RWPE2 (cell line): Measurements from ENCODE around the gene HEPHL1.

Experiments
- ATAC-seq: fragments of 200-7000 bp; cut with Tn5 transposase; 3 replicates; pipeline ENCODE4 v1.9.1; 2021; ENCODE audit warnings: low read depth
- DNase-seq: peaks from one replicate; pipeline ENCODE4 v3.0.0-alpha.2; 2020; ENCODE audit warnings: low spot score
- H3K27ac ChIP-seq: fragments of 450-650 bp; 2 replicates; pipeline ENCODE4 v1.5.1; 2017; ENCODE audit warnings: mild to moderate bottlenecking; ENCODE audit not compliant: poor library complexity, severe bottlenecking
- H3K27me3 ChIP-seq: fragments of 250-450 bp; sonication (Bioruptor Pico); 2 replicates; pipeline ENCODE4 v1.5.1; 2021; ENCODE audit warnings: mild to moderate bottlenecking, moderate library complexity; ENCODE audit not compliant: insufficient read depth, poor library complexity, severe bottlenecking
- H3K36me3 ChIP-seq: fragments of 250-450 bp; sonication (Bioruptor Pico); 2 replicates; pipeline ENCODE4 v1.5.1; 2020; ENCODE audit warnings: low read depth, mild to moderate bottlenecking, moderate library complexity
- H3K4me1 ChIP-seq: fragments of 250-450 bp; sonication (Bioruptor Pico); 2 replicates; pipeline ENCODE4 v1.5.1; 2021; ENCODE audit warnings: mild to moderate bottlenecking, moderate library complexity; ENCODE audit not compliant: insufficient read depth, poor library complexity, severe bottlenecking
- H3K4me3 ChIP-seq: fragments of 250-450 bp; sonication (Bioruptor Pico); 2 replicates; pipeline ENCODE4 v1.5.1; 2021; ENCODE audit warnings: mild to moderate bottlenecking, moderate library complexity; ENCODE audit not compliant: severe bottlenecking
- H3K9me3 ChIP-seq: fragments of 250-450 bp; sonication (Bioruptor Pico); 2 replicates; pipeline ENCODE4 v1.5.1; 2021; ENCODE audit warnings: mild to moderate bottlenecking, moderate library complexity; ENCODE audit not compliant: severe bottlenecking
- TF ChIP-seq, protein P1 (sequence below): fragments of 450-650 bp; IDR thresholded peaks from one replicate; pipeline ENCODE4 v1.5.1; 2017; ENCODE audit warnings: mild to moderate bottlenecking, moderate library complexity; ENCODE audit not compliant: poor library complexity, severe bottlenecking

The HEPHL1 gene

GRCh38 chr11:93988912-93989311 is 32.2 kb upstream of the HEPHL1 start:
- DNase-seq (no peak), ATAC-seq (no peak)
- TF ChIP-seq, protein P1, sequence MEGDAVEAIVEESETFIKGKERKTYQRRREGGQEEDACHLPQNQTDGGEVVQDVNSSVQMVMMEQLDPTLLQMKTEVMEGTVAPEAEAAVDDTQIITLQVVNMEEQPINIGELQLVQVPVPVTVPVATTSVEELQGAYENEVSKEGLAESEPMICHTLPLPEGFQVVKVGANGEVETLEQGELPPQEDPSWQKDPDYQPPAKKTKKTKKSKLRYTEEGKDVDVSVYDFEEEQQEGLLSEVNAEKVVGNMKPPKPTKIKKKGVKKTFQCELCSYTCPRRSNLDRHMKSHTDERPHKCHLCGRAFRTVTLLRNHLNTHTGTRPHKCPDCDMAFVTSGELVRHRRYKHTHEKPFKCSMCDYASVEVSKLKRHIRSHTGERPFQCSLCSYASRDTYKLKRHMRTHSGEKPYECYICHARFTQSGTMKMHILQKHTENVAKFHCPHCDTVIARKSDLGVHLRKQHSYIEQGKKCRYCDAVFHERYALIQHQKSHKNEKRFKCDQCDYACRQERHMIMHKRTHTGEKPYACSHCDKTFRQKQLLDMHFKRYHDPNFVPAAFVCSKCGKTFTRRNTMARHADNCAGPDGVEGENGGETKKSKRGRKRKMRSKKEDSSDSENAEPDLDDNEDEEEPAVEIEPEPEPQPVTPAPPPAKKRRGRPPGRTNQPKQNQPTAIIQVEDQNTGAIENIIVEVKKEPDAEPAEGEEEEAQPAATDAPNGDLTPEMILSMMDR: no peak
- Histone ChIP-seq H3K36me3 (no peaks in the 10 kb centered on the region), H3K9me3 (peaks cover 4% of the 10 kb centered on the region), H3K27ac (no peak overlapping the region), H3K4me1 (peaks cover 25% of the 10 kb centered on the region), H3K4me3 (no peak overlapping the region), H3K27me3 (no peaks in the 10 kb centered on the region)

GRCh38 chr11:93993747-93994146 is 27.4 kb upstream of the HEPHL1 start:
- H3K36me3 ChIP-seq: no peaks in the 10 kb centered on the region
- peaks cover 4% of the 10 kb centered on the region for H3K4me1 ChIP-seq
- no peak overlapping the region for H3K27ac ChIP-seq
- H3K27me3 ChIP-seq: no peaks in the 10 kb centered on the region
- TF ChIP-seq, protein P1: no peak
- no peak for DNase-seq
- no peak overlapping the region for H3K4me3 ChIP-seq
- ATAC-seq: no peak
- peaks cover 4% of the 10 kb centered on the region for H3K9me3 ChIP-seq

GRCh38 chr11:93997741-93998140 is 23.4 kb upstream of the HEPHL1 start:
- ATAC-seq (no peak), DNase-seq (no peak)
- H3K36me3 ChIP-seq: no peaks in the 10 kb centered on the region
- TF ChIP-seq, protein P1: no peak
- H3K4me1 ChIP-seq: peaks cover 5% of the 10 kb centered on the region
- no peak overlapping the region for H3K27ac ChIP-seq
- no peak overlapping the region for H3K4me3 ChIP-seq
- H3K27me3 ChIP-seq: no peaks in the 10 kb centered on the region
- peaks cover 4% of the 10 kb centered on the region for H3K9me3 ChIP-seq

DNA sequence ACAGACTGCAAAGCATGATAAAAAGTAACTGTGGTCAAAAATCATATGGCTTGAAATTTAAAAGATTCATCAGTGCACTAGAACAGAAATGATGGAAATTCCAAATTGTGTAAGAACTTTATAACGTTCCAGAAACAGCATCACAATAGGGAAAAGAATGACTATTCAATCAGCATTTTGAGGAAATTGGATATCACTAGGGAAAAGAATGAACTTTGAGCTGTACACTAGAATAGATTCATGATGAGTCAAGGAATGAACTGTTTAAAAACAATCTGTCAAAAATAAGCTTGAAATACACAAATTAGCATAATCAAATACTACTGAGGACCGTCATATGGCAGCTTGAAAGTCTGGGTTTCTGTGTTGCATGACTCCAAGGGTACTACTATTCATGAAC is 20.5 kb upstream of the HEPHL1 start:
- Histone ChIP-seq H3K9me3 (no peaks in the 10 kb centered on the region), H3K4me3 (no peak overlapping the region), H3K4me1 (peaks cover 5% of the 10 kb centered on the region), H3K36me3 (no peaks in the 10 kb centered on the region), H3K27ac (no peak overlapping the region), H3K27me3 (no peaks in the 10 kb centered on the region)
- ATAC-seq (no peak), DNase-seq (no peak)
- TF ChIP-seq, protein P1: no peak

GRCh38 chr11:94002226-94002625 is 18.9 kb upstream of the HEPHL1 start:
- H3K27ac ChIP-seq: no peak overlapping the region
- ATAC-seq: peak; percentile 95
- H3K4me3 ChIP-seq: no peak overlapping the region
- no peak for DNase-seq
- H3K36me3 ChIP-seq: no peaks in the 10 kb centered on the region
- H3K4me1 ChIP-seq: peaks cover 5% of the 10 kb centered on the region
- H3K9me3 ChIP-seq: no peaks in the 10 kb centered on the region
- no peaks in the 10 kb centered on the region for H3K27me3 ChIP-seq
- TF ChIP-seq, protein P1: no peak
